HG03460 (cell line): ENCODE results near the gene RBM19.
A peak's percentile ranks its signal among the peaks of the same experiment; 100 is the strongest.

ENCODE experiments used
- ATAC-seq: cut with Tn5 transposase; IDR thresholded peaks from one replicate; pipeline ENCODE4 v1.9.1; 2021; ENCODE audit not compliant: unreplicated experiment

The RBM19 gene

DNA sequence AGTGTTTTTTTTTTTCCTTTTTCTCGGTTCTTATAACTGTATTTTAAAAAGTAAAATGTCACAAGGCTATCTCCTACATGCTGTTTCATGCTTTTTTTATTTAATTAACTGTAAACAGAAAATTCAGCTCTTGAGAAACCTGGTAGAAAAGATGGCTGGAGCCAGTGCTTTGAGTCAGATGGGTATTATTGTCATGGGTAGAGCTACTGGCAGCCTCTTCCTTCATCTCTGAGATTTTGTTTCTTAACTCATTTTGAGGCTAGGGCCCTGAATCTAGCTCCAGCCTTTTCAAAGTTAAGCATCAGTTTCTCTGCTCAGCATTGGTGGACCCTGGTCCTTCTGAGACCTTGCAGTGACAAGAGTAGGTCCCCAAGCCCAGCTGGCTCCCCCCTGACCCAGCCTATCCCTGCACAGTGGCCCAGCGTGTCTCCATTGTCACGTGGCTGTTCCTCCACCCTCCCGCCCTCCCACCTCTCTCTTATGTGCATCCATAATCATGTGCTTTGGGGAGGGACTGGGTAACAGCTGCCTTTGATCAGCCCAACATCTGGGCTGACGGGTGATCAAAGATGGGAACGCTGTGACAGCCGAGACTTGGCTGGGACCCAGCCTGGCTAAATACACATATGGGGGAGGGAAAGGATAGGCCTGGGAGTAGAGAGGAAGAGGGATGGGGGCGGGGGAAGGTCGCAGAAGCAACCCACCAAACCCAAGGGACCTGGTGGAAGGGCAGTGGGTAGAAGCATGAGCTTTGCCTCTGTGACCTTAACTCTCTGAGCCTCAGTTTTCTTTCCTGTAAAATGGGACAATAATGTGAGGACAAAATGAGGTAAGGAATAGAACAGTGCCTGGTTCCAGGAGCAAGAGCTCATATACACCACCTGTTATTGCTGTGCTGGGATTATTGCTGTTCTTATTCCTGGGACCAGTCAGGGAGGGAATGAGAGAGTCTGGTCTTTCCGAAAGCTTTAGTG is 24.4 kb upstream of the RBM19 start:
- no peak for ATAC-seq

DNA sequence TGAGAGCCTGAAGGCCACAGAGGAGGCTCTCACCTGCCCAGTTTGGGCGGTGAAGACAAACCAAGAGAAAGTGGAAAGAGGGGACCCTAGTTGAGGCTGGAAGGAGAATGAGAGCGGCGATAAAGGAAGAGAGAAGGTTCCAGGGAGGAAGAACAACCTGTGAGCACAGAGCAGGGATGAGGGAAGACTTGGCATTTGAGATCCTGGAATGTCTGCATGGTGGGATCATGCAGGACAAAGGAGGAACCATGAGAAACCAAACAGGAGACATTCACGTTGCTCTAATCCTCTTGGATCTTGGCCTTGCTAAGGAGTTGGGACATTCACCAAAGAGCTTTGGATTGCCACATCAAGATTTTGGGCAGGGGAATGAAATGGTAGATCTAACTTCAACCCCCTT is 22.9 kb upstream of the RBM19 start:
- ATAC-seq: no peak

DNA sequence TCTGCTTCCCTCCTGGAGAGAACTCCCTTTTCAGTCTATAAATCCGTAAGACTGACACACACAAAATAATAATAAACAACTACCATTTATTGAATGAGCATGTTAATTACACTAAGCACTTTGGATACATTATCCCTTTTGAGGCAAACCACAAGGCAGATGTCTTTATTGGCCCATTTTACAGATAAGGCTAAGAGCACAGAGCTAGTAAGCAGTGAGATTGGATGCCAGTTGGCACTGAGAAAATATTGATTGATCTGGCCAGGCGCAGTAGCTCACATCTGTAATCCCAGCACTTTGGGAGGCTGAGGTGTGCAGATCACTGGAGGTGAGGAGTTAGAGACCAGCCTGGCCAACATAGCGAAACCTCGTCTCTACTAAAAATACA is 21.9 kb upstream of the RBM19 start:
- ATAC-seq: no peak

DNA sequence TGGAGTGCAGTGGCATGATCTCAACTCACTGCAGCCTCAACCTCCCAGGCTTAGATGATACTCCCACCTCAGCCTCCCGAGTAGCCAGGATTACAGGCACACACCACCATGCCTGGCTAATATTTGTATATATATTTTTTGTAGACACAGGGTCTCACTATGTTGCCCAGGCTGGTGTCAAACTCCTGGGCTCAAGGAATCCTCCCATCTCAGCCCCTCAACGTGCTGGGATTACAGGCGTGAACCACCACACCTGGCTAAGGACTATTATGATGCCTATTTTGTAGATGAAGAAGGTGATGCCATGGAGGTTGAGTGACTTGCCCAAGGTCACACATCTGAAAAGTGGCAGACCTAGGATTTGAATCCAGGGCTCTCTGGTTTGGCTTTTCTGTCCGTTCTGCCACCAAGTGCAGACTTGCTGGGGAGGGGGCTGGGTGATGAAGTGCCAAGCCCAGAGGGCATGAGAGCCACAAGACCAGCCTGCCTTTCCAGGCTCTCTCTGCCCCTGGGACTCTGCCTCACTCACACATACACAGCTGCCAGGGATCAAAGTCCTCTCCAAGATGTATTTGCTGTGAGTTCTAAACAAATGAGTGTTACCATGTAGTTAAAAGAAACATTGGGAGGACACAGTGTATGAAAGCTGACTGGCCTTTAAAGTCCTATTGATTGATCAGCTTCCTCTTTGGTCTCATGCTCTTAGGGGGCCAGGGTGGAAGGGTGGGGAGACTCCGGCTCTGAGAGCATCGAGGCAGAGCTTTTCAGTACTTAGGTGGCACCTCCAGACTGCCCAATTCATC is 21.3 kb upstream of the RBM19 start:
- ATAC-seq: no peak

DNA sequence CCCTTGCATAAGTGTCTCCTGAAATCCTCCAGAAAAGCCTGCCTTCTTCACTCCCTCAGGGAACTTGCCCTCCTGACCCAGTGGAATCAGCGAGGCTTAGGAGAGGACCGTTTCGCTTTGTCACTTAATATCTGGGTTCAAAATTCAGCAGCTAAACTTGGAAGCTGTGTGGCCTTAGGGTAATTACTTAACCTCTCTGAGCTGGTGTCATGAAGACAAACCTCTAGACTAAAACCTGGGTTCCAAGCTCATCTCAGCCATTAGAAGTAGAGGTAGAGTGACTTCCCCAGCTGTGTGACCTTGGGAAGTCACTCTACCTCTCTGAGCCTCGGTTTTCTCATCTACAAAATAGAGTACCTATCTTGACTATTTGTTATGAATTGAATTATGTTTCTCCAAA is 18.3 kb upstream of the RBM19 start:
- no peak for ATAC-seq

DNA sequence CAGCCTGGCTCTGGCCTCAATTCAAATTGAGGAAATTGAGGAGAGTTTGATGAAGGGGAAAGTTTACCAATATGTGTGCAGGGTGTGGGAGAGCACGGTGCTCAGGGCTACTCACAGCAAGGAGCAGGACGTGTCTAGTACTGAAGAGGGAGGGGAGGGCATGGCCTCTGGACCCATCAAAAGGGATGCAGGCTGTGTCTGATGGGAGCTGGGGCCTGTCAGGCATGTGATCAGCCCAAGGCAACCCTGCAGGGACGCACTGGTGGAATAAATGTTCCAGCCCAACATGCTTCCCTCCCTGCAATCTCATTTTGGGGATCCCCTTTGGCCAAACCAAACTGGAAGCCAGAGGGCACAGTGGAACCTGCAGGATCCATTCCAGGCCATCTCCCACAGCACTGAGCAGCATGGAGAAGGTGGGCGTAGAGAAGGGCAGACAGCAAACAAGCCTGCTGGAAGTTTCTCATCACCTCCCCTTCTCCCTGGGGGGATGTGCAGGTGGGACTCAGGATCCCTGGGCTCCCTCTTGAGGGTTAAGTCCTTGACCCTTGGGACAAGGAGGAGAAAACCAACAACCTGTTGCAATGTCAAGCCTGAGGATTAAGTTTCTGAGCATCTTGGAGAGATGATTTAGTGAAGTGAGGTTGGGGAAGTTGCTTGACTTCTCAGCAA is 17.8 kb upstream of the RBM19 start:
- no peak for ATAC-seq

DNA sequence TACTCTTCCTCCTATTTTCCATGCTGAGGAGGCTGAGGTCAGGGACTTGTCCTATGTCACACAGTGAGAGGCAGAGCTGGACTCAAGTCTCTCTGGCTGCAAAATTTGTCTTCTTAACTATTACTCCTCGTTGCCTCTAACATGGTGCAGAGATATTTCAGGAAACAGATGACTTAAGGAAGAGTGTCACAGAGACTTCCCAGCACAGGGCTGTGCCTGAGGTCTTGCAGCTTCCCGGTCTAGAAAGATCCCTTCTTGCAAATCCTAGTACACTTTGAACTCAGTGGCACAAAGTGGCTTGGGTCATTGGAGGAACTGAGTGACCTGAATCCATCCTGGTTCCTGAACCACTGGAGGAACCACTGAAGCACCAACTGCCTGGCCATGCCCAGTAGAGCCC is 17.1 kb upstream of the RBM19 start:
- no peak for ATAC-seq

DNA sequence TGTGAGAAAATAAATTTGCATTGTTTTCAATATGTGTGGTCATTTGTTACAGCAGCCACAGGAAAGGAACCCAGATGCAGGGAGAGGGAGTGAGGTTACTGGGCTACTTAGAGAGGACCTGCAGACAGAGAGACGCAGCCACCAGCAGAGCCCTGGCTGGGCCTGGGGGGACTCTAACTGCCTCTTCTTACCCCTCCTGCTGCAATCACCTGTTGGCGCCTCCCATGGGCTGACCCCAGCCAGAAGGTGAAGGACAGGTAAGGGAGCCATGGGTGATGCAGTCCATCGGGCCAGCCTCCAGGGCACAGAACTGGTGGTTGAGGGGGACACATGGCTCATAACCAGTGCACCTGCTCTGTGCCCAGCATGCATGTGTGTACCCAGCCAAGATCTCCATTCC is 15.8 kb upstream of the RBM19 start:
- ATAC-seq: no peak

DNA sequence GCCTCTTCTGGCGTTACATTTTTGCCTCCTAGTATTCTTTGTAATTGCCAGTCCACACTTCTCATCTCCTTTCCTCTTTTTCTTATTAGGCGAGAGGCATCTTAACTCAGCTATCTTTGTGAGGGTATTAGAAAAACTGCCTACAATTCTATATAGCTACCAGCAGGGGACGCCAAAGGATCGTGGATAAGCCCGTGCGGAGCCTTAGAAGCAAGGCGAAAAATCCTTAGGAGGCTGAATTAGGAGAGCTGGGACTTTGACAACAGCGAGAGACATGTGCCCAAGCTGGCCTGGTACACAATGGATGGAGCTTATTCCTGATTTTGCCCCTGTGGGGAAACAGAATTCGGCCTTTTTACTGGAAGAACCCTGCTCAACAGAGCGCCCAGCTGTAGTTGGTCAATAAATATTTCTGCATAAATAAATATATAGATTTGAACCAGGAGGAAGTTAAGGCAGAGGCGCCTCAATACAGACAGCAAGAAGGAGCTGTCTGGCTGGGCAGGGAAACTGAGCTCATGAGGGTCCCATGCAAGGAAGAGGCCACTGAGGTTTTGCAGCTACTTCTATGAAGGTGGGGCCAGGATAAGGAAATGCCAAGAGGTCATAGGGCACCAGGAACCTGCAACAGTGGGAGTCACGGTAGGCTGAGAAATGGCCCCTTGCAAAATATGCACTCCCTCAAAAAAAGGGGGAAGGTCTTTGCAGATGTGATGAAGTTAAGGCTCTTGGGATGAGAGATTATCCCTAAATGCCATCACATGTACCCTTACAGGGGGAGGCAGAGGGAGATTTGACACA is 14.6 kb upstream of the RBM19 start:
- no peak for ATAC-seq

DNA sequence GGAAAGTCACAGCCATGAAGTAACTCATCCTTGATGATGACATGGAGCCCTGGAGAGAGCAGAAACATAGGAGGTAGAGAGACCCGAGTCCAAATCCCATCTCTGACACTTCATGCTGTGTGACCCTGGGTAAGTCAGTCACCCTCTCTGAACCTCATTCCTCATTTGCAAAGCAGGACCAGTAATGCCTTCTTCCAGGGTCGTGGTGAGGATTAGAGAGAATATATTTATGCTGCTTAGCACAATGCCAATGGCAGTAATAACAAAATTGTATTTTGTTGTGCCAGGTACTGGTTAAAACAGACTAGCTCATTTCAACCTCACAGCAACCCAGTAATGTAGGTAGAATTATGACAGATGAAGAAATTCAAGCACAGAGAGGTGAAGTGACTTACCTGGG is 13.9 kb upstream of the RBM19 start:
- ATAC-seq: no peak

DNA sequence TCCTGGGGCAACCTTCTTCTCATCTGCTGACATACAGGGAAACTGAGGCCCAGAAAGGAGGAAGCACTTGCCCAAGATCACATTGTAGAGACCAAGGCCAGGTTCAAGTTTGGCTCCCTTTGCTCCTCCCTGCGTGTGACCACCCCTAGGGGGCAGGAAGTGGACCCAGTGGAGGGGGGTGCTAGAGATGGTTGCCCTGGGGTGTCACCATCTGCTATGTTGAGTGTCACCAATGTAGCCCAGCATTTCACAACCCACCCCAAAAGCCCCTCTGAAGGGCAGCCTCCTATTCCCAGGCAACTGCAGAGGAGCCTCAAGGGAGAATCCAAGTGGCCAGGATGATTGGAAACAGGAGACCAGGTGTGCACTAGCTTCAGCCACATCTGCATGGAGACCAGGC is 12.0 kb upstream of the RBM19 start:
- ATAC-seq: no peak

DNA sequence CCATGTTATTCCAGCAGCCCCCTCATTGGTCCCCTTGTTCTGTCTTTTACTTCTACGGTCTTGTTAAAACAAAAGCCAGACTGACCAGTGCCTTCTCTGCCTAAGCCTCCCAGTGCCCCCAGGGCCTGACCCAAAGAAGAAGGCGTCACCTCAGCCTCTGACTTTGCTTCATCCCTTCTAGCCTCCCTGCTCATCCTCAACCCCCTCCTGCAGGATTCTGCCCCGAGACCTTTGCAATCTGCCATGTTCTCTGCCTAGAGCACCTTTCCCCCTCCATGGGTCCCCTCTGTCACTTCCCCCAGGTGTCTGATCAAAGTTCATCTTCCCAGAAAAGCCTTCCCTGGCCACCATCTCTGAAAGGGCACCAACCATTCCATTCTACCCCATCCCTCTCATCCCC is 7.9 kb upstream of the RBM19 start:
- no peak for ATAC-seq

DNA sequence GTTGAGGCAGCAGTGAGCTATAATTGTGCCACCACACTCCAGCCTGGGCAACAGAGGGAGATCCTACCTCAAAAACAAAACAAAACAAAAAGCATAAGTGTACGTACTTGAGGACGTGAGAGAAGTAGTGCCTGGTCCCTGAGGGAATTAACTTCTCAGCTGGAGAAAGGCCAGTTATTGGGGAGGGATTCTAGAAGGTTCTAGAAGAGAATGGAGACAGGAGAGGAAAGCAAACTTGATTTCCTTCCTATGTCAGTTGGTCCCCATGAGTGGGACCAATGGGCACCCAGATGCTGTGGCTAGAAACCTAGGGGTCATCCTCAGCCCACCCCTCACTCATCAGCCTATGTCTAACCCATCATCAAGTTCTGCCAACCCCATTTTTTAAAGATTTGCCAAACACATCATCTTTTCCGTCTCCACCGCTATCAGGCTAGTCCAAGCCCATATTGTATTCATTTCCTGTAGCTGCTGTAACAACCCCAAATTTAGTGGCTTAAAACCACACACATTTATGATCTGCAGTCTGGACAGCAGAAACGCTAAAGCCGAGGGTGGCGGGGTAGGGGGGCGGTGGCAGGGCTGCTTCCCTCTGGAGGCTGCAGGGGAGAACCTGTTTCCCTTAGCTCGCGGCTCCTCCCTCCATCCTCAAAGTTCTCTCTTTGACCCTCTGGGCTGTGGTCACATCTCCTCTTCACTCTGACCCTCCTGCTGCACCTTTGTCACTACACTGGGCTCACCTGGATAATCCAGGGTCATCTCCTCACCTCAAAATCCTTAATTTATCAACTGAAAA is 7.2 kb upstream of the RBM19 start:
- no peak for ATAC-seq

DNA sequence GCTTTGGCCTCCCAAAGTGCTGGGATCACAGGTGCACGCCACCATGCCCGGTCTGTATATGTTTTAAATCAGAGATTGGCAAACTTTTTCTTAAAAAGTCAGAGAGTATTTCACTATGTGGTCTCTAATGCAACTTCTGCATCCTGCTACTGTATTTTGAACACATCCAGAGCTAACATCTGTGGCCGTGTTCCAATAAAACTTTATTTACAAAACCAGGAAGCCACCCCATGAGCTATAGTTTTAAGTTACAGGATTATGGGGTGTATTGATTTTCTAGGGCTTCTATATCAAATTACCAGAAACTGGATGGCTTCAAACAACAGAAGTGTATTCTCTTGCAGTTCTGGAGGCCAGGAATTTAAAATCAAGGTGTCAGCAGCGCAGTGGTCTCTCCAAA is 5.3 kb upstream of the RBM19 start:
- no peak for ATAC-seq

DNA sequence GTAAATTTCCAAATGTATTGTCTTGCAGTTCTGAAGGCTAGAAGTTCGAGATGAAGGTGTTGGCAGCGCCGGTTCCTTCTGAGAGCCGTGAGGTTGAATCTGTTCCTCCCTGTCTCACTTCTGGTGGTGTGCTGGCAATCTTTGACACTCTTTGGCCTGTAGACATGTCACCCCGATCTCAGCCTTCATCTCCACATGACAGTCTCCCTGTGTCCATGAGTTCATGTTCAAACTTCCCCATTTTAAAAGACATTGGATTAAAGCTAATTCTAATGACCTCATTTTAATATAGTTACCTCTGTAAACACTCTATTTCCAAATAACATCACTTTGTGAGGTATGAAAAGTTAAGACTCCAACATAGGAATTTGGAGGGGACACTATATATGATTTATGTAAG is 4.1 kb upstream of the RBM19 start:
- ATAC-seq: no peak

DNA sequence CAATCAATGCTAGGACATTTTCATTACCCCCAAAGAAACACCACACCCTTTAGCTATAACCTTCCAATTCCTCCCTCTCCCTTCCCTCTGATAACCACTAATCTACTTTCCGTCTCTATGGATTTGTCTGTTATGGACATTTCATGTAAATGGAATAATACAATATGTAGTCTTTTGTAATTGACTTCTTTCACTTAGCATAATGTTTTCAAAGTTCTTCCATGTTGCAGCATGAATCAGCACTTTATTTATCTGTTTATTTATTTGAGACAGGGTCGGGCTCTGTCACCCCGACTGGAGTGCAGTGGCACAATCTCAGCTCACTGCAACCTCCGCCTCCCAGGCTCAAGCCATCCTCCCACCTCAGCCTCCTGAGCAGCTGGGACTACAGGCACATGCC is 1.2 kb upstream of the RBM19 start:
- no peak for ATAC-seq

DNA sequence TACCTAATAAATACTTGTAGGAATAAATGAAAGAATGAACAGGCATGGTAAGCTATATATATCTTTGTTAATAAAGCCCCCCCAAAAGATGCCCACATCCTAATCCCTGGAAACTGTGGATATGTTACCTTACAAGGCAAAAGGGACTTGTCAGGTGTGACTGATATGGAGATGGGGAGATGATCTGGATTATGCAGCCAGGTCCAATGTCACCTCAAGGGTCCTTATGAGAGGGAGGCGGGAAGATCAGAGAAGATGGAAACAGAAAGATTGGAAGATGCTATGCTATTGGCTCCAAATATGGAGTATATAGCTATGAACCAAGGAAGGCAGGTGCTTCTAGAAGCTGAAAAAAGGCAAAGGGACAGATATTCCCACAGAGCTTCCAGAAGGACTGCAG is 3.4 kb downstream of the RBM19 start:
- ATAC-seq: no peak

DNA sequence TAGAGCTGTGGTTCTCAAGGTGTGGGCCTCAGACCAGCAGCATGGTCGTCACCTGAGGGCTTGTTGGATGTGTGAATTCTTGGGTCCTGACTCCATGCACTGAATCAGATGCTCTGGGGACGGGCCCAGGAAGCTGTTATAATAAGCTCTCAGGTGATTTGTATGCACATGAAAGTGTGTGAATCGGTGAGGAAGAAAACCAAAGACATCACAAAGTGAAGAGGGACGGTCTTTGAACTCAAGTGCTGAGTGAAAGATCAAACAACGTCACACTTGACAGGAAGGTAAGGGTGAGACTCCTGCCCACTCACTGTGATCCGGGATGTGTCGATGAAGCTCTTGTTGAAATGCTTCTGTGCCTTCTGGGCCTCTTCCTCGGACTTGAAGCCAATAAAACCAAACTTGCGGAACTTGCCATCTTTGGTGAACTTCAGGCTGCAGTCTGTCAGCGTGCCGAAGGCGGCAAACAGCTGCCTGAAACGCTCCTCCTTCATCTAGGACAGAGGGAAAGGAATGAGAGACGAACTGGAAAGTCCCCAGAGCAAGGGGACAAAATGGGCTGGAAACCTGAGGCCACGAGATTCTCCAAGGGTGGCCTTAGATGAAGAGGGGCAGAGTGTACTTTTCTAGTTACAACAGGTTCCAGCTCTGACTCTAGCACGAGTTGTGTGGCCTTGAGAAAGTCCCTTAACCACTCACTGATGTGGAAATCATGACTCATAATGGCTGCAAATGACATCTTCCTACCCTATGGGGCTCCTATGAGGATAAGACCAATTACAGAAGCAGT is 4.0 kb downstream of the RBM19 start:
- ATAC-seq: peak; percentile 32

DNA sequence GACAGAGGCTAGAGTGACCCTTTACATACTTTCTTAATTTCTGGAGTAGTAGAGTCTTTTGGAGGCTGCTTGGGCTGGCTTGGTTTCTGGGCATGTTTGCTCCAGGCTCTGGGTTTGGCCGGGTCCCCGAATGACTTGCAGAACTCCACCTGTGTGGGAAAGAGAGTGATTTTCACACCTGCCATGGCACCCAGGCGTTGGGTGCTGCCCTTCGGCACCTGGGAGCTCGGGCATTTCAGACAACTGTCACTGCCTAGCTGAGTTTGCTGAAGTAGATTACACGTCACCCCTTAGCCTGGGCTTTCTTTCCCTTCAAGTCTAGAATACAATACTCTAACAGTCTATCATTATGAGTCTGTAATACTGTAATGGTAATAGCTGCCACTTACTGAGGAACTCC is 6.1 kb downstream of the RBM19 start:
- ATAC-seq: no peak
